ENCODE measurements around the gene OIT3. TPM values are rescaled to one million over a fixed set of nuclear protein-coding genes. Genes with fewer than 3 reads are reported as not detected.

Gene OIT3
- polyA plus RNA-seq, 1 of the 3 experiments (the other 2 are of a cell fraction): not detected

- ChIA-PET POLR2A (no interaction called here), CTCF (interaction anchor here (0.8 kb wide), 1 partner anchor 13 kb away, joined by 3 read pairs; no protein-coding TSS in a partner anchor)
- Histone ChIP-seq H3K4me2 (no peak overlapping the region), H4K20me1 (ENCODE audit: insufficient read depth) (no peaks in the 10 kb centered on the region), H3K27ac (ENCODE audit: low read depth in 2 of 2, low read length in 1 of 2) (no peak overlapping the region), H3K4me3 (ENCODE audit: low read depth in 2 of 2, low read length in 1 of 2) (no peak overlapping the region), H3K79me2 (ENCODE audit: insufficient read depth) (no peaks in the 10 kb centered on the region), H3K4me1 (ENCODE audit: control insufficient read depth in 1 of 2, insufficient read depth in 2 of 2, low read depth in 1 of 2, low read length in 1 of 2) (no peaks in the 10 kb centered on the region), H2AFZ (ENCODE audit: low read depth) (no peak overlapping the region), H3K9me2 (no peaks in the 10 kb centered on the region), H3K36me3 (replicated peaks in 1 of 2; ENCODE audit: control insufficient read depth in 1 of 2, insufficient read depth in 2 of 2, low read length in 1 of 2) (no peaks in the 10 kb centered on the region), H3K27me3 (ENCODE audit: insufficient read depth) (no peaks in the 10 kb centered on the region), H3F3A (replicated peaks; ENCODE audit: insufficient read depth) (no peaks in the 10 kb centered on the region), H3K9me3 (no peaks in the 10 kb centered on the region), H3K9ac (no peak overlapping the region)
- no peak for DNase-seq
- TF ChIP-seq RFX5 (IDR thresholded peaks at IDR 0.05; ENCODE audit: low read length) (no peak), PBX3 (IDR thresholded peaks at IDR 0.05) (0 out of 2 replicates have a peak, but pooled peaks have one; percentile 5), CTCF (IDR thresholded peaks at IDR 0.05) (no peak)
- TF ChIP-seq, protein P1, sequence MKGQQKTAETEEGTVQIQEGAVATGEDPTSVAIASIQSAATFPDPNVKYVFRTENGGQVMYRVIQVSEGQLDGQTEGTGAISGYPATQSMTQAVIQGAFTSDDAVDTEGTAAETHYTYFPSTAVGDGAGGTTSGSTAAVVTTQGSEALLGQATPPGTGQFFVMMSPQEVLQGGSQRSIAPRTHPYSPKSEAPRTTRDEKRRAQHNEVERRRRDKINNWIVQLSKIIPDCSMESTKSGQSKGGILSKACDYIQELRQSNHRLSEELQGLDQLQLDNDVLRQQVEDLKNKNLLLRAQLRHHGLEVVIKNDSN (IDR thresholded peaks at IDR 0.05; ENCODE audit: borderline replicate concordance, low read depth): no peak
- WGBS (ENCODE audit: low lambda C conversion rate): 90% methylated on average over 6 of the region's 6 CpGs
Measured at GRCh38 chr10:72935361-72935760, 41.8 kb downstream of the OIT3 start.

DNA sequence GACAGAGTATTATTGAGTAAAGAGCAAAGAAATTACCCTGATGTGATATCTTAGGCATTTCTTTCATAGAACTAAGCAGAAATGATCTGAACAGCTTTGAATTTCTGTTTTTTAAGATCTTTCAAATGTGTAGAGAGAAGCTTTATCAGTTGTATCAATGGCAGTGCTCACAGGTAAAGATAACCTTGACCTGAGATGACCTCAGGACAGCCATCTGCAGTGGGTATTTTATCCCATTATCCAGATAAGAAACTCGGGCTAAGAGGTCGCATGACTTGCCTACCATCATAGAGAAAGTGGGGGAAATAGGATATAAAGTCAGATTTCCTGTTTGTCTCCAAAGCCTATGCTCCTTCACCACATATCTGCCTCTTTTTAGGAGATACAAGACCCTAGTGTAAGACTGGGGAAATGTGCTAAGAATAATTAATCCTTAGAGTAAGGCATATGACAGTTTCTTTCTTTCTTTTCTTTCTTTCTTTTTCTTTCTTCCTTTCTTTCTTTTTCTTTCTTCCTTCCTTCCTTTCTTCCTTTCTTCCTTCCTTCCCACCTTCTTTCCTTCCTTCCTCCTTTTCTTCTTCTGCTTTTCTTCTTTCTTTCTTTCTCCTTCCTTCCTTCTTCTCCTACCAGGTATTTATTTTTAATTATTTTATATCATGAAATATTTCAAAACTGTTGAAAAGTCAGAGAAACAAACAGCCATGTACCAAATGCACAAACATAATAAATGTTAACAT lies 50.1 kb downstream of the OIT3 start:
- H3K27me3 ChIP-seq (ENCODE audit: insufficient read depth): no peaks in the 10 kb centered on the region; the same call in 1 of the 2 replicates
- 36% methylated on average over 2 of the region's 2 CpGs for WGBS (ENCODE audit: low lambda C conversion rate)
- no peak for DNase-seq
- no peaks in the 10 kb centered on the region for H3K4me1 ChIP-seq (ENCODE audit: control insufficient read depth in 1 of 2, insufficient read depth in 2 of 2, low read depth in 1 of 2, low read length in 1 of 2)
- no peak overlapping the region for H3K4me2 ChIP-seq
- no peaks in the 10 kb centered on the region for H4K20me1 ChIP-seq (ENCODE audit: insufficient read depth)
- H3K9me3 ChIP-seq: no peaks in the 10 kb centered on the region
- H3K9ac ChIP-seq: no peak overlapping the region
- H3K36me3 ChIP-seq (replicated peaks in 1 of 2; ENCODE audit: control insufficient read depth in 1 of 2, insufficient read depth in 2 of 2, low read length in 1 of 2): no peaks in the 10 kb centered on the region
- no peaks in the 10 kb centered on the region for H3K79me2 ChIP-seq (ENCODE audit: insufficient read depth)
- H3K9me2 ChIP-seq: no peaks in the 10 kb centered on the region
- no peak overlapping the region for H2AFZ ChIP-seq (ENCODE audit: low read depth)
- TF ChIP-seq FOXJ3 (CRISPR knock-in tag; IDR thresholded peaks at IDR 0.05): no peak
- no peak for TF ChIP-seq EZH2phosphoT487 (IDR thresholded peaks at IDR 0.05; ENCODE audit: borderline replicate concordance, low read depth)
- TF ChIP-seq EP300 (IDR thresholded peaks at IDR 0.05; ENCODE audit: borderline replicate concordance in 1 of 2, low read depth in 1 of 2, low read length in 1 of 2): no peak
- TF ChIP-seq RFX5 (IDR thresholded peaks at IDR 0.05; ENCODE audit: low read length): no peak
- TF ChIP-seq, protein P2, sequence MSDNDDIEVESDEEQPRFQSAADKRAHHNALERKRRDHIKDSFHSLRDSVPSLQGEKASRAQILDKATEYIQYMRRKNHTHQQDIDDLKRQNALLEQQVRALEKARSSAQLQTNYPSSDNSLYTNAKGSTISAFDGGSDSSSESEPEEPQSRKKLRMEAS (IDR thresholded peaks at IDR 0.05; ENCODE audit: low read depth): no peak
- no peak for TF ChIP-seq NFIC (IDR thresholded peaks at IDR 0.05; ENCODE audit: borderline replicate concordance)
- CTCF ChIA-PET: no interaction called here
- no peak overlapping the region for H3K27ac ChIP-seq (ENCODE audit: low read depth in 2 of 2, low read length in 1 of 2)
- POLR2A ChIA-PET: no interaction called here
- no peak overlapping the region for H3K4me3 ChIP-seq (ENCODE audit: low read depth in 2 of 2, low read length in 1 of 2)
- H3F3A ChIP-seq (replicated peaks; ENCODE audit: insufficient read depth): no peaks in the 10 kb centered on the region
